WERI-Rb-1 (cell line): ENCODE measurements around the gene ACSS3.

Experiments used
- DNase-seq: peaks from one replicate; pipeline ENCODE4 v3.0.0-alpha.2; 2020
- H3K27ac ChIP-seq: fragments of 250-450 bp; sonication (Bioruptor Pico); 2 replicates; pipeline ENCODE4 v1.5.1; 2020; ENCODE audit warnings: mild to moderate bottlenecking, moderate library complexity
- H3K27me3 ChIP-seq: fragments of 250-450 bp; sonication (Bioruptor Pico); 2 replicates; pipeline ENCODE4 v1.5.1; 2021; ENCODE audit warnings: mild to moderate bottlenecking, low read depth, moderate library complexity; ENCODE audit not compliant: insufficient read depth, severe bottlenecking
- H3K36me3 ChIP-seq: fragments of 250-450 bp; sonication (Bioruptor Pico); 2 replicates; pipeline ENCODE4 v1.5.1; 2020; ENCODE audit warnings: mild to moderate bottlenecking, moderate library complexity
- H3K4me3 ChIP-seq: 2 replicates; pipeline ENCODE4 v1.5.1; 2011; ENCODE audit warnings: low read depth, mild to moderate bottlenecking, control low read depth, low read length
- H3K9me3 ChIP-seq: fragments of 250-450 bp; sonication (Bioruptor Pico); 2 replicates; pipeline ENCODE4 v1.5.1; 2021; ENCODE audit warnings: mild to moderate bottlenecking, moderate library complexity; ENCODE audit not compliant: severe bottlenecking
- CTCF ChIP-seq: IDR thresholded peaks from 2 replicates; pipeline ENCODE4 v1.5.1; 2011; ENCODE audit warnings: low read depth, mild to moderate bottlenecking, control low read depth, inconsistent platforms, low read length

Gene ACSS3

GRCh38 chr12:81075539-81075938 lies 2.3 kb upstream of the ACSS3 start:
- Histone ChIP-seq H3K9me3 (no peaks in the 10 kb centered on the region), H3K27ac (no peak overlapping the region), H3K36me3 (no peaks in the 10 kb centered on the region), H3K4me3 (no peak overlapping the region), H3K27me3 (no peaks in the 10 kb centered on the region)
- no peak for DNase-seq
- no peak for TF ChIP-seq CTCF

DNA sequence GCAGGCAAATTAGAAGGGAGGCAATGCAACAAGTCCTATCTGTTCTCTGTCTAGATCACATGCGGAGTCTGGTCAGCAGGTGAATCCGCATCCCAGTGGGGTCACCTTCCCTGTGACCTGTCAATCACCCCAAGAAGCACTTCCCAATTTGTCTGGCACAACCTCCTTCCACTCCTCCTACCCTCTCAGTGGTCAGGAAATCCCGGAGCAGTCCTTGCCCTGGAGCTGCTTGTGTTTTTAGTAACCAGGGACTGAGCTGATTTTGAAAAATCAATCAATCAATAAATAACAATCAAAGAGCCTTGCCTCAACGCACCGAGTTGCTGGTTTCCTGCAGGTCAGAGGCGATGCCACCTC lies 572 bp upstream of the ACSS3 start:
- H3K4me3 ChIP-seq, result no peak overlapping the region
- no peaks in the 10 kb centered on the region for H3K9me3 ChIP-seq
- H3K36me3 ChIP-seq, result no peaks in the 10 kb centered on the region
- DNase-seq, result no peak
- no peaks in the 10 kb centered on the region for H3K27me3 ChIP-seq
- H3K27ac ChIP-seq, result no peak overlapping the region
- no peak for TF ChIP-seq CTCF

DNA sequence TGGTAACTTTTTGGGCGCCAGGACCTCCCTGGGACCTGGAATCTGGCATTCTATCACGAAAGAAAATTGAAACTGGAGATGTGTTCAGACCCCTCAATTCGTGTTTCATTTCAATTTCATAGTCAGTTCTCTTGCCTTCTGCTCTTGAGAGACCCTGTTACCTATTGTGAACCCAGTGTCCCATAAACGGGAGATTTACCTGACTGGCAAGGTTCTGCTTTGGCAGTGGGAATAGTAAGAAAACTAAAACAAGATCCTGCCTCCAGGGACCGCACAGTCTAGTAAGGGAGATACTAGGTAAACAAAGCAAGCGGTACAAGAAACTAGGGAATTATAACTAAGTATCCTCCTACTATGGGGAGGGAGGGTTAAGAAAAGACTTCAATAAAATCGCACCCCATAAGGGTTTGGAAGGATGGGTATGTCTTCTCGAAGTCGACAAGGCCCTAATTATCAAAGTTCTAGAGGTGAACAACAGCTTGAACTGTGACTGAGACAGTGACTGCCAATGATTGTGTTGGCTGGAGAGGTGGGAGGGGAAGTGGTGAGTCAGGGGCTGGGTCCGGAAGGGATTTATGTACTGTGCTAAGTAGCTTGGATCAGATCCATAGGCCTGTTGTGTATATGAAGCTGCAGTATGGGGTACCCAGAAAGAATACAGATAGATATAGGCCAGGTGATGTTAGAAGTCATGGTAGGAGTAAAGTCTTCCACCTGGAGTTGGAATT lies 754 bp downstream of the ACSS3 start:
- Histone ChIP-seq H3K36me3 (no peaks in the 10 kb centered on the region), H3K27ac (no peak overlapping the region), H3K4me3 (no peak overlapping the region), H3K27me3 (no peaks in the 10 kb centered on the region), H3K9me3 (no peaks in the 10 kb centered on the region)
- DNase-seq, result no peak
- no peak for TF ChIP-seq CTCF

GRCh38 chr12:81079280-81080076 lies 1.6 kb downstream of the ACSS3 start:
- Histone ChIP-seq H3K4me3 (no peak overlapping the region), H3K9me3 (no peaks in the 10 kb centered on the region), H3K36me3 (no peaks in the 10 kb centered on the region), H3K27ac (no peak overlapping the region), H3K27me3 (no peaks in the 10 kb centered on the region)
- DNase-seq, result no peak
- no peak for TF ChIP-seq CTCF

GRCh38 chr12:81080431-81080983 lies 2.6 kb downstream of the ACSS3 start:
- no peak for TF ChIP-seq CTCF
- H3K27me3 ChIP-seq, result no peaks in the 10 kb centered on the region
- no peak overlapping the region for H3K27ac ChIP-seq

More at GRCh38 chr12:81080431-81080983, 2.6 kb downstream of the ACSS3 start:
- no peak overlapping the region for H3K4me3 ChIP-seq
- H3K36me3 ChIP-seq, result no peaks in the 10 kb centered on the region
- no peak for DNase-seq
- no peaks in the 10 kb centered on the region for H3K9me3 ChIP-seq
